Stomach (tissue), 4 donors: ENCODE measurements around the gene DOCK8.
A peak's percentile ranks its signal among the peaks of the same experiment; 100 is the strongest.

ENCODE experiments used
- CTCF ChIP-seq, 7 experiments: fragments of 450-650 bp in 4 of 7; fragments of 200-600 bp in 3 of 7; sonication (generic) in 3 of 7; IDR thresholded peaks; one replicate each; pipeline ENCODE4 v1.5.1; 2016 to 2019; ENCODE audit warnings: antibody characterized with exemption in 7 of 7, control low read depth in 2 of 7, mild to moderate bottlenecking in 1 of 7
- EP300 ChIP-seq: sonication (generic); formaldehyde crosslinking; IDR thresholded peaks from one replicate; pipeline ENCODE4 v1.6.1; 2017; ENCODE audit warnings: antibody characterized with exemption
- POLR2AphosphoS5 ChIP-seq, 3 donors: sonication (generic); formaldehyde crosslinking; IDR thresholded peaks; one replicate each; pipeline ENCODE4 v1.6.1; 2016; ENCODE audit warnings: antibody characterized with exemption in 3 of 3

- TF ChIP-seq CTCF (IDR thresholded peaks at IDR 0.05) (no peak), EP300 (no peak), POLR2AphosphoS5 (IDR thresholded peaks at IDR 0.05) (peak in 1 of 3 donors; percentile 33)
These were observed 241.7 kb downstream of the DOCK8 start for GRCh38 chr9:456365-456764.
